ENCODE results near the gene LRIG3. TPM values are rescaled to one million over a fixed set of nuclear protein-coding genes. Genes with fewer than 3 reads are reported as not detected.

LRIG3 gene
- total and polyA plus RNA-seq, 4 donors: 2.9 to 17.0 (median 10.7) TPM

GRCh38 chr12:58938440-58938839 lies 18.1 kb upstream of the LRIG3 start:
- Histone ChIP-seq H3K36me3 (ENCODE audit: control insufficient read depth in 4 of 4, insufficient read depth in 3 of 4, low read depth in 1 of 4, low read length in 3 of 4) (no peaks in the 10 kb centered on the region), H3K9ac (ENCODE audit: low read depth in 1 of 2, low read length in 2 of 2) (no peak overlapping the region), H3K4me1 (ENCODE audit: control insufficient read depth in 4 of 4, insufficient read depth in 4 of 4, low read length in 3 of 4) (peaks cover 0 to 4% (median 0%) of the 10 kb centered on the region in 4 donors), H3K9me3 (ENCODE audit: control insufficient read depth in 4 of 4, low read length in 3 of 4) (no peaks in the 10 kb centered on the region), H3K4me3 (ENCODE audit: low read depth in 1 of 3, low read length in 3 of 3) (no peak overlapping the region), H3K27ac (ENCODE audit: low read depth in 1 of 2, low read length in 2 of 2) (no peak overlapping the region), H3K27me3 (ENCODE audit: control insufficient read depth in 4 of 4, insufficient read depth in 4 of 4, low read length in 3 of 4) (no peaks in the 10 kb centered on the region)
- WGBS: 85% methylated on average over 2 of the region's 2 CpGs
- DNase-seq (ENCODE audit: low spot score): no peak
- TF ChIP-seq ZBTB33 (IDR thresholded peaks at IDR 0.05): no peak
- TF ChIP-seq YY1 (IDR thresholded peaks at IDR 0.05): no peak
- no peak for TF ChIP-seq EGR1 (IDR thresholded peaks at IDR 0.05; ENCODE audit: low read depth in 2 of 2)

GRCh38 chr12:58934528-58934927 lies 14.2 kb upstream of the LRIG3 start:
- TF ChIP-seq FOXA2 (IDR thresholded peaks at IDR 0.05): no peak
- no peak for TF ChIP-seq TAF1 (conservative IDR thresholded peaks at IDR 0.05)
- TF ChIP-seq EGR1 (IDR thresholded peaks at IDR 0.05; ENCODE audit: low read depth in 2 of 2): no peak
- TF ChIP-seq REST (IDR thresholded peaks at IDR 0.05): no peak
- TF ChIP-seq SP1 (IDR thresholded peaks at IDR 0.05): no peak
- no peak for TF ChIP-seq NR2F2 (IDR thresholded peaks at IDR 0.05)
- TF ChIP-seq FOXA1 (IDR thresholded peaks at IDR 0.05): no peak
- no peak for TF ChIP-seq HNF4A (conservative IDR thresholded peaks at IDR 0.05)
- TF ChIP-seq CTCF (IDR thresholded peaks at IDR 0.05; ENCODE audit: low read depth, low read length, missing input control): no peak
- TF ChIP-seq HNF4G (IDR thresholded peaks at IDR 0.05): no peak
- TF ChIP-seq MAX (IDR thresholded peaks at IDR 0.05): no peak
- Histone ChIP-seq H3K36me3 (ENCODE audit: control insufficient read depth in 4 of 4, insufficient read depth in 3 of 4, low read depth in 1 of 4, low read length in 3 of 4) (no peaks in the 10 kb centered on the region), H3K4me3 (ENCODE audit: low read depth in 1 of 3, low read length in 3 of 3) (no peak overlapping the region), H3K9ac (ENCODE audit: low read depth in 1 of 2, low read length in 2 of 2) (no peak overlapping the region), H3K27me3 (ENCODE audit: control insufficient read depth in 4 of 4, insufficient read depth in 4 of 4, low read length in 3 of 4) (no peaks in the 10 kb centered on the region), H3K27ac (ENCODE audit: low read depth in 1 of 2, low read length in 2 of 2) (no peak overlapping the region), H3K9me3 (ENCODE audit: control insufficient read depth in 4 of 4, low read length in 3 of 4) (no peaks in the 10 kb centered on the region), H3K4me1 (ENCODE audit: control insufficient read depth in 4 of 4, insufficient read depth in 4 of 4, low read length in 3 of 4) (no peaks in the 10 kb centered on the region)
- WGBS: 91% methylated on average over 3 of the region's 3 CpGs
- DNase-seq (ENCODE audit: low spot score): no peak

All from liver (tissue), 9 donors.